ENCODE measurements around the gene LDLRAD3. TPM values are rescaled to one million over a fixed set of nuclear protein-coding genes. Genes with fewer than 3 reads are reported as not detected.
A peak's percentile ranks its signal among the peaks of the same experiment; 100 is the strongest.

The LDLRAD3 gene
- total and polyA plus RNA-seq, 5 donors = 1.8 to 7.0 (median 3.5) TPM

GRCh38 chr11:36022882-36023281, 79.0 kb downstream of the LDLRAD3 start:
- H3K27me3 ChIP-seq (ENCODE audit: control insufficient read depth, insufficient read depth) = no peaks in the 10 kb centered on the region
- no peak for ATAC-seq
- H3K4me3 ChIP-seq (ENCODE audit: low read length) = no peak overlapping the region
- no peak for DNase-seq
- H3K27ac ChIP-seq (ENCODE audit: low read length) = no peak overlapping the region
- no peaks in the 10 kb centered on the region for H3K9me3 ChIP-seq (ENCODE audit: control insufficient read depth, low read length)
- peaks cover 2% of the 10 kb centered on the region for H3K4me1 ChIP-seq (ENCODE audit: control insufficient read depth, insufficient read depth, low read length)
- WGBS = 90% methylated on average over 7 of the region's 7 CpGs
- intact Hi-C loops (cut with DNase I) = no loop called here

DNA sequence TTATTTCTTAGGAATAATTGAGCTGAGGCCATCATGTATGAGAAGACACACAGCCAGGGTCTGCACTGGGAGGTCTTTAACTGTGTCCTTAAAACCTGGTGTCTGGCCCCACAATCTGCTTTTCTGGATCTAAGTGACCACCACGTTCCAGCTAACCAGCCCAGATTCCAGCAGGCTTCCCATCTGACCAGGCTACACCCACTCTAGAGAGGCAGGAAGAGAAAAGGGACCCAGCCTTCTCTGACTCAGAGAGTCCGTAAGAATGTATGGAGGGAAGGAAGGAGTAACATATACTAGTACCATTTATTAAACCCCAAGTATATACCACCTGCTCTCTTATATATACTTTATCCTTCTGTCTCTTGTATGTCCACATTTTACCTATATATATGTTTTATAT, 80.1 kb downstream of the LDLRAD3 start:
- DNase-seq = no peak
- intact Hi-C loops (cut with DNase I) = no loop called here
- Histone ChIP-seq H3K27ac (ENCODE audit: low read length) (no peak overlapping the region), H3K4me3 (ENCODE audit: low read length) (no peak overlapping the region), H3K9me3 (ENCODE audit: control insufficient read depth, low read length) (no peaks in the 10 kb centered on the region), H3K27me3 (ENCODE audit: control insufficient read depth, insufficient read depth) (no peaks in the 10 kb centered on the region), H3K4me1 (ENCODE audit: control insufficient read depth, insufficient read depth, low read length) (peaks cover 6% of the 10 kb centered on the region)
- peak in 1 of 2 donors; percentile 75 for ATAC-seq
- WGBS = 33% methylated on average over 2 of the region's 2 CpGs

GRCh38 chr11:36024716-36025115, 80.9 kb downstream of the LDLRAD3 start:
- no peak for ATAC-seq
- intact Hi-C loops (cut with DNase I) = no loop called here
- H3K9me3 ChIP-seq (ENCODE audit: control insufficient read depth, low read length) = no peaks in the 10 kb centered on the region
- DNase-seq = no peak
- 84% methylated on average over 1 of the region's 1 CpG for WGBS
- H3K27ac ChIP-seq (ENCODE audit: low read length) = no peak overlapping the region
- H3K4me1 ChIP-seq (ENCODE audit: control insufficient read depth, insufficient read depth, low read length) = peaks cover 6% of the 10 kb centered on the region
- H3K4me3 ChIP-seq (ENCODE audit: low read length) = no peak overlapping the region
- no peaks in the 10 kb centered on the region for H3K27me3 ChIP-seq (ENCODE audit: control insufficient read depth, insufficient read depth)

DNA sequence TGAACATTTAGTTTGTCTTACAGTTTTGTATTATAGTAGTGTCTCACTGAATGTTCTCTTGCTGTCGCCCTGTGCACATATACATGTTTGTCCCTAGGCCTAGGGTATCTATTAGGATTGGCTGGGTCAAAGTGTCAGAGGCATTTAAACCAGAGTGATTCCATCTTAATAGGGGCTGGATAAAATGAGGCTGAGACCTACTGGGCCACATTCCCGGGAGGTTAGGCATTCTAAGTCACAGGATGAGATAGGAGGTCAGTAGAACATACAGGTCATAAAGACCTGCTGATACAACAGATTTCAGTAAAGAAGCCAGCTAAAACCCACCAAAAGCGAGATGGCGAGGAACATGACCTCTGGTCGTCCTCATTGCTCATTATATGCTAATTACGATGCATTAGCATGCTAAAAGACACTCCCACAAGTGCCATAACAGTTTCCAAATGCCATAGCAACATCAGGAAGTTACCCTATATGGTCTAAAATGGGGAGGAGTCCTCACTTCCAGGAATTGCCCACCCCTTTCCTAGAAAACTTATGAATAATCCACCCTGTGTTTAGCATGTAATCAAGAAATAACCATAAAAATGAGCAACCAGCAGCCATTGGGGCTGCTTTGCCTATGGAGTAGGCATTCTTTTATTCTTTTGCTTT, 82.6 kb downstream of the LDLRAD3 start:
- WGBS = 97% methylated on average over 6 of the region's 6 CpGs
- no peak for ATAC-seq
- Histone ChIP-seq H3K4me1 (ENCODE audit: control insufficient read depth, insufficient read depth, low read length) (peaks cover 6% of the 10 kb centered on the region), H3K27me3 (ENCODE audit: control insufficient read depth, insufficient read depth) (no peaks in the 10 kb centered on the region), H3K27ac (ENCODE audit: low read length) (no peak overlapping the region), H3K4me3 (ENCODE audit: low read length) (no peak overlapping the region), H3K9me3 (ENCODE audit: control insufficient read depth, low read length) (no peaks in the 10 kb centered on the region)
- intact Hi-C loops (cut with DNase I) = no loop called here
- no peak for DNase-seq

- Histone ChIP-seq H3K27me3 (ENCODE audit: control insufficient read depth, insufficient read depth) (no peaks in the 10 kb centered on the region), H3K27ac (ENCODE audit: low read length) (no peak overlapping the region), H3K4me1 (ENCODE audit: control insufficient read depth, insufficient read depth, low read length) (peaks cover 6% of the 10 kb centered on the region), H3K9me3 (ENCODE audit: control insufficient read depth, low read length) (no peaks in the 10 kb centered on the region), H3K4me3 (ENCODE audit: low read length) (no peak overlapping the region)
- WGBS = 37% methylated on average over 4 of the region's 4 CpGs
- intact Hi-C loops (cut with DNase I) = no loop called here
- no peak for ATAC-seq
- DNase-seq = peak in 2 of 3 donors; percentile 41 to 60
Measured at GRCh38 chr11:36027731-36028130, 83.9 kb downstream of the LDLRAD3 start.

- ATAC-seq (no peak), DNase-seq (no peak)
- Histone ChIP-seq H3K9me3 (ENCODE audit: control insufficient read depth, low read length) (no peaks in the 10 kb centered on the region), H3K27ac (ENCODE audit: low read length) (no peak overlapping the region), H3K4me1 (ENCODE audit: control insufficient read depth, insufficient read depth, low read length) (peaks cover 6% of the 10 kb centered on the region), H3K4me3 (ENCODE audit: low read length) (no peak overlapping the region), H3K27me3 (ENCODE audit: control insufficient read depth, insufficient read depth) (no peaks in the 10 kb centered on the region)
- intact Hi-C loops (cut with DNase I) = no loop called here
- WGBS = 85% methylated on average over 4 of the region's 4 CpGs
Measured at GRCh38 chr11:36029616-36030015, 85.8 kb downstream of the LDLRAD3 start.

- intact Hi-C loops (cut with DNase I) = no loop called here
- 59% methylated on average over 1 of the region's 1 CpG for WGBS
- no peak overlapping the region for H3K27ac ChIP-seq (ENCODE audit: low read length)
Measured at GRCh38 chr11:36030731-36031281, 86.9 kb downstream of the LDLRAD3 start.

DNA sequence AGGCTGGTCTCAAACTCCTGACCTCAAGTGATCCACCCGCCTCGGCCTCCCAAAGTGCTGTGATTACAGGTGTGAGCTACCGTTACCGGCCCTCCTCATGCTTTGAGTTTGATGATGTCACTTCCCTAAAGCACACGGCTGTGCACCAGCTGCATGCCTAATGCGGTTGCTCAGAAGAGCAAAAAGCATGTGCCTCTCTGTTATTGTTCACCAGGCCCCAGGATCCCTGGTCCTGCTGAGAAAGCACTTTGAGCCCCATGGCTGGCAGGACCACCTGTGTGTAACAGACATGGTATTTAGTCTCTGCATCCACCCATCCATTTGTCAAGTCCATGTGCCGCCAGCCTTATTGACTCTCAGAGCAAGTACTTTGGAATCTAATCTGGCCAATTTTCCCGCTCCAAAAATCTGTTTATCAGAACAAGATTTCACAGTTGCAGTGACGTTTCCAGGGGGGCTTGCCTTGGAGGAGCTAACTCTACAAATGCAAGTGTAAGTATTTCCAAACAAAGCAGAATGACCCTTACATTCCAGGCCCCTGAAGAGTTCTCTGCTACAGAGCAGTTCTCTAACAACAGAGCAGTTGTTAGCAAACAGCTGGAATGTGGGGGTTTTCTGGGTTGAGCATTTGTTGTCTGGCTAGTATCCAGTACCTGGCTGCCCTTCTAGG, 89.4 kb downstream of the LDLRAD3 start:
- no peak overlapping the region for H3K4me3 ChIP-seq (ENCODE audit: low read length)
- no peak for ATAC-seq
- intact Hi-C loops (cut with DNase I) = no loop called here
- H3K27ac ChIP-seq (ENCODE audit: low read length) = no peak overlapping the region
- no peaks in the 10 kb centered on the region for H3K27me3 ChIP-seq (ENCODE audit: control insufficient read depth, insufficient read depth)
- H3K9me3 ChIP-seq (ENCODE audit: control insufficient read depth, low read length) = no peaks in the 10 kb centered on the region
- WGBS = 86% methylated on average over 9 of the region's 9 CpGs
- no peak for DNase-seq
- peaks cover 4% of the 10 kb centered on the region for H3K4me1 ChIP-seq (ENCODE audit: control insufficient read depth, insufficient read depth, low read length)

More at GRCh38 chr11:36030731-36031281, 86.9 kb downstream of the LDLRAD3 start:
- Histone ChIP-seq H3K9me3 (ENCODE audit: control insufficient read depth, low read length) (no peaks in the 10 kb centered on the region), H3K27me3 (ENCODE audit: control insufficient read depth, insufficient read depth) (no peaks in the 10 kb centered on the region), H3K4me1 (ENCODE audit: control insufficient read depth, insufficient read depth, low read length) (peaks cover 6% of the 10 kb centered on the region), H3K4me3 (ENCODE audit: low read length) (no peak overlapping the region)
- DNase-seq = no peak
- peak in 1 of 2 donors; percentile 51 for ATAC-seq

DNA sequence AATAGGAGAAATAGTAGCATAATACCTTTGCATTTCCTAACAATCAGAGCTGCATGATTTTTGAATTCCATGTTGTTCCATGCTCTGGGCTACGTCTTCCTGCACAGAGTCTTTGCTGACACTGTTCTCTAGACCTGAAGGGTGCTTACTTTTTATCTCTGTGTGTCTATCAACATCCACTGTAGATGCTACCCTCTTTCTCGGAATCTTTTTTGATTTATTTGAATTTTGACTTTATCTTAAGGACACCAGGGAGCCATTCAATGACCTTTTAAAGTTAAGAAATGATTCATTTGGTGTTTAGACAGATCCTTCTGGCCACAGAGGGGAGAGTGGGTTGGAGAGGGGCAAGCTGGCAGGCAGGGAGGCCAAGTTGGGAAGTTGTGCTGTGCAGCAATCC, 90.1 kb downstream of the LDLRAD3 start:
- intact Hi-C loops (cut with DNase I) = no loop called here
- Histone ChIP-seq H3K27me3 (ENCODE audit: control insufficient read depth, insufficient read depth) (no peaks in the 10 kb centered on the region), H3K27ac (ENCODE audit: low read length) (no peak overlapping the region), H3K4me1 (ENCODE audit: control insufficient read depth, insufficient read depth, low read length) (peaks cover 4% of the 10 kb centered on the region), H3K4me3 (ENCODE audit: low read length) (no peak overlapping the region), H3K9me3 (ENCODE audit: control insufficient read depth, low read length) (no peaks in the 10 kb centered on the region)
- DNase-seq = no peak
- WGBS = 95% methylated on average over 2 of the region's 2 CpGs
- ATAC-seq = no peak

- H3K9me3 ChIP-seq (ENCODE audit: control insufficient read depth, low read length) = no peaks in the 10 kb centered on the region
- ATAC-seq (no peak), DNase-seq (no peak)
- peaks cover 4% of the 10 kb centered on the region for H3K4me1 ChIP-seq (ENCODE audit: control insufficient read depth, insufficient read depth, low read length)
- 96% methylated on average over 11 of the region's 11 CpGs for WGBS
- intact Hi-C loops (cut with DNase I) = no loop called here
- H3K27me3 ChIP-seq (ENCODE audit: control insufficient read depth, insufficient read depth) = no peaks in the 10 kb centered on the region
- H3K27ac ChIP-seq (ENCODE audit: low read length) = no peak overlapping the region
- H3K4me3 ChIP-seq (ENCODE audit: low read length) = no peak overlapping the region
Measured at GRCh38 chr11:36034551-36035331, 90.9 kb downstream of the LDLRAD3 start.

- DNase-seq (no peak), ATAC-seq (no peak)
- Histone ChIP-seq H3K4me3 (ENCODE audit: low read length) (no peak overlapping the region), H3K27me3 (ENCODE audit: control insufficient read depth, insufficient read depth) (no peaks in the 10 kb centered on the region), H3K4me1 (ENCODE audit: control insufficient read depth, insufficient read depth, low read length) (peaks cover 4% of the 10 kb centered on the region), H3K27ac (ENCODE audit: low read length) (no peak overlapping the region), H3K9me3 (ENCODE audit: control insufficient read depth, low read length) (no peaks in the 10 kb centered on the region)
- 59% methylated on average over 1 of the region's 1 CpG for WGBS
- intact Hi-C loops (cut with DNase I) = no loop called here
Measured at GRCh38 chr11:36035454-36035853, 91.6 kb downstream of the LDLRAD3 start.

Data from right cardiac atrium (tissue), 5 donors.